Thyroid gland (tissue), 4 donors: ENCODE results near the gene TASL. TPM values are rescaled to one million over a fixed set of nuclear protein-coding genes. Genes with fewer than 3 reads are reported as not detected.

Experiments
- DNase-seq, 2 donors: peaks; one replicate each; pipeline ENCODE4 v3.0.0-alpha.2; 2019
- H3K27ac ChIP-seq, 3 donors: fragments of 200-600 bp; sonication (generic); 1 replicate in 2 of 3; 2 replicates in 1 of 3; pipeline ENCODE4 v1.5.1; 2016 to 2019; ENCODE audit warnings: mild to moderate bottlenecking in 1 of 3, moderate library complexity in 1 of 3
- H3K27me3 ChIP-seq: fragments of 200-600 bp; sonication (generic); one replicate; pipeline ENCODE4 v1.5.1; 2019
- H3K36me3 ChIP-seq, 2 donors: fragments of 200-600 bp; sonication (generic); one replicate each; pipeline ENCODE4 v1.5.1; 2016 to 2019
- H3K4me1 ChIP-seq, 2 donors: fragments of 200-600 bp; sonication (generic); one replicate each; pipeline ENCODE4 v1.5.1; 2017 to 2019
- H3K4me3 ChIP-seq, 3 donors: fragments of 200-600 bp; sonication (generic); replicated peaks in 1 of 3; 1 replicate in 2 of 3; 2 replicates in 1 of 3; pipeline ENCODE4 v1.5.1; 2016; ENCODE audit warnings: mild to moderate bottlenecking in 1 of 3
- H3K9me3 ChIP-seq: fragments of 200-600 bp; sonication (generic); one replicate; pipeline ENCODE4 v1.5.1; 2017
- CTCF ChIP-seq, 6 experiments: fragments of 200-600 bp in 3 of 6; fragments of 450-650 bp in 3 of 6; sonication (generic) in 3 of 6; IDR thresholded peaks; one replicate each; pipeline ENCODE4 v1.5.1; 2016 to 2019; ENCODE audit warnings: antibody characterized with exemption in 6 of 6, mild to moderate bottlenecking in 2 of 6, inconsistent platforms in 1 of 6, moderate library complexity in 1 of 6
- POLR2A ChIP-seq, 2 donors: fragments of 450-650 bp; IDR thresholded peaks; one replicate each; pipeline ENCODE4 v1.6.1; 2017; ENCODE audit warnings: antibody characterized with exemption in 2 of 2, mild to moderate bottlenecking in 2 of 2, moderate library complexity in 1 of 2
- WGBS, 2 donors: methylation state at CpG; one replicate each; pipeline ENCODE4 v1.1.5; 2017; 5-methylcytosine and 5-hydroxymethylcytosine counted together
- intact Hi-C: fragments of 100-400 bp; cut with DNase I; formaldehyde crosslinking; loops from one replicate; pipeline ENCODE4 v1.15.1; 2023
- total RNA-seq, 4 donors: library from RNA; depleted of rRNA; stranded (reverse); fragments of >200 nt; gene quantifications; one replicate each; pipeline ENCODE4 v1.2.3, GENCODE V29; 2016

The TASL gene
- total RNA-seq, 4 donors from 2014 or later: 0.22 to 0.81 (median 0.33) TPM

DNA sequence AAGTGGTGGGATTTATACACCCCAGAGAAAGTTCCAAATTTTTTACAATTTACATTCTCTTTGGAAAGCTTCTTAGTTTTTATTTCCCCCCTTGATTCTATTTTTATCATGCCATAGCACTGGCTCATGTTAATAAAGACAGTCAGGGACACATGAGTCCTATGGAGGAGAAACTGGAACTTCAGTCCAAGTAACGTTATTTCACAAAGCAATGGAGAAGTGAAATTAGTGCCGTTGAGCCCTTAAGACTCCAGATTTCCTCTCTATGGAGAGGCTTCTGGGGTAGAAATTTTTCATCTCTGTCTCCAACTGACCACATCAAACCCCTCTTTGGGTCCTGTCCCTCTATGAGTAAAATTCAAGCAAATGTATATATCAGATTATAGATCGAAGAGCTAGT, 12.8 kb upstream of the TASL start:
- Histone ChIP-seq H3K36me3 (no peaks in the 10 kb centered on the region), H3K4me3 (no peak overlapping the region), H3K9me3 (no peaks in the 10 kb centered on the region), H3K27me3 (no peaks in the 10 kb centered on the region), H3K4me1 (no peaks in the 10 kb centered on the region), H3K27ac (no peak overlapping the region)
- intact Hi-C loops: no loop called here
- no peak for TF ChIP-seq CTCF (IDR thresholded peaks at IDR 0.05)
- no peak for TF ChIP-seq POLR2A (IDR thresholded peaks at IDR 0.05)
- no peak for DNase-seq
- WGBS, 2 donors: 75 to 79% methylated on average over 3 of the region's 3 CpGs

- TF ChIP-seq POLR2A (IDR thresholded peaks at IDR 0.05) (no peak), CTCF (IDR thresholded peaks at IDR 0.05) (no peak)
- Histone ChIP-seq H3K27ac (no peak overlapping the region), H3K9me3 (no peaks in the 10 kb centered on the region), H3K4me1 (no peaks in the 10 kb centered on the region), H3K27me3 (no peaks in the 10 kb centered on the region), H3K36me3 (no peaks in the 10 kb centered on the region), H3K4me3 (no peak overlapping the region)
- WGBS, 2 donors: 76 to 84% methylated on average over 5 of the region's 5 CpGs
- DNase-seq: no peak
- intact Hi-C loops: no loop called here
Measured at GRCh38 chrX:30589146-30589888, 11.8 kb upstream of the TASL start.

DNA sequence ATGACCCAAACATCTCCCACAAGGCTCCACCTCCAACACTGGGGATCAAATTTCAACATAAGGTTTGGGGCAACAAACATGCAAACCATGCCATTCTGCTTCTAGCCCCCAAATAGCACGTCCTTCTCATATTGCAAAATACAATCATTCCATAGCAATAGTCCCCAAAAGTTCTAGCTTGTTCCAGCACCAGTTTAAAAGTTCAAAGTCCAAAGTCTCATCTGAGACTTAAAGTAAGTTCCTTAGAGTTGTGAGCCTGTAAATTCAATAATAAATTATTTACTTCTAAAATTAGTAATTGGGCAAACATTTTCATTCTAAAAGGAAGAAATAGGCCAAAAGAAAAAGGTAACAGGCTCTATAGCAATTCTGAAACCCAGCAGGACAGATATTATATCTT, 8.9 kb upstream of the TASL start:
- no peak for DNase-seq
- H3K9me3 ChIP-seq: no peaks in the 10 kb centered on the region
- H3K36me3 ChIP-seq: no peaks in the 10 kb centered on the region
- TF ChIP-seq CTCF (IDR thresholded peaks at IDR 0.05) (no peak), POLR2A (IDR thresholded peaks at IDR 0.05) (no peak)
- intact Hi-C loops: no loop called here
- WGBS, 2 donors: 79 to 85% methylated on average over 1 of the region's 1 CpG
- no peaks in the 10 kb centered on the region for H3K4me1 ChIP-seq
- no peak overlapping the region for H3K27ac ChIP-seq
- no peaks in the 10 kb centered on the region for H3K27me3 ChIP-seq
- H3K4me3 ChIP-seq: no peak overlapping the region

DNA sequence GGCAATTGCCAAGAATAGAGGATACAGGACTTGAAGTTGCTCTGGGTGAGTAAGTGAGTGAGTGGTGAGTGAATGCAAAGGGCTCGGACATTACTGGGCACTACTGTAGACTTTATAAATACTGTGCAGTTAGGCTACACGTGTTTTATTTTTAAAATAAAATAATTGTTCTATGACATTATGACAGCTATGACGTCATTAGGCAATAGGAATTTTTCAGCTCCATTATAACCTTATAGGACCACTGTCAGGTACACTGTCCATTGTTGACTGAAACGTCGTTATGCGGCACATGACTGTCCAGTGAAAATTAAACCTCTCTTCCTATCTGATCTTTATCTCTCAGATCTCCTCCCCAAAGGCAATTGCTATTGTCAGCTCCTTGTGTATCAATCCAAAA, 5.1 kb upstream of the TASL start:
- no peak for TF ChIP-seq POLR2A (IDR thresholded peaks at IDR 0.05)
- TF ChIP-seq CTCF (IDR thresholded peaks at IDR 0.05): no peak
- Histone ChIP-seq H3K9me3 (no peaks in the 10 kb centered on the region), H3K4me1 (no peaks in the 10 kb centered on the region), H3K4me3 (no peak overlapping the region), H3K27ac (no peak overlapping the region), H3K27me3 (no peaks in the 10 kb centered on the region), H3K36me3 (no peaks in the 10 kb centered on the region)
- WGBS, 2 donors: 84 to 88% methylated on average over 6 of the region's 6 CpGs
- DNase-seq: no peak
- intact Hi-C loops: no loop called here

- no peaks in the 10 kb centered on the region for H3K9me3 ChIP-seq
- DNase-seq: no peak
- H3K4me1 ChIP-seq: no peaks in the 10 kb centered on the region
- no peak overlapping the region for H3K27ac ChIP-seq
- TF ChIP-seq POLR2A (IDR thresholded peaks at IDR 0.05) (no peak), CTCF (IDR thresholded peaks at IDR 0.05) (no peak)
- no peaks in the 10 kb centered on the region for H3K27me3 ChIP-seq
- H3K4me3 ChIP-seq: no peak overlapping the region
- intact Hi-C loops: no loop called here
- H3K36me3 ChIP-seq: no peaks in the 10 kb centered on the region
- WGBS, 2 donors: 87 to 97% methylated on average over 2 of the region's 2 CpGs
Measured at GRCh38 chrX:30580641-30581040, 3.1 kb upstream of the TASL start.
